ENCODE measurements around the gene ANO5.
A peak's percentile ranks its signal among the peaks of the same experiment; 100 is the strongest.
"Not testable (repeated sequence)": the region's sequence is repeated elsewhere in the genome, so short reads cannot be mapped to it uniquely, and the experiment has no call there.

The ANO5 gene

DNA sequence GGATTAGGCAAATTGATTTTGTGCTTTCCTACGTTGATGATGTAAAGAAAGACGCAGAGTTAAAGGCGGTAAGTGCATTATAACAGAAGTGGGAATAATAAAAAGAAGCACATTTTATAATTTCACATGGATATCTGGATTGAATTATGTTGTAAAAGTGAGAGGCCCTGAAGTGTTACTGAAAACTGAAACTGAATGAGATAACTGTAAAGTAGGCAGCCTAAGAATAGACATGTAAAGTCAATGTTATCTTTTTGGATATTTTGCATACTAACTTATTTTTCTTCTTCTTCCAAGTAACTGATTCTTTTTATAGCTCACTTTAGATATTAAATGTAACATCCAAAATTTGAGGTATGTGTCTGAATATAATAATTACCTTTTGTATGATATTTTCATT lies 28.3 kb downstream of the ANO5 start:
- no peak overlapping the region for H3K4me3 Mint-ChIP-seq
- H3K27ac Mint-ChIP-seq: no peak overlapping the region
- H3K36me3 Mint-ChIP-seq (ENCODE audit: insufficient read depth): no peaks in the 10 kb centered on the region
- no peak for DNase-seq
- no peaks in the 10 kb centered on the region for H3K4me1 Mint-ChIP-seq (ENCODE audit: low read depth in 2 of 2)
- H3K27me3 Mint-ChIP-seq: no peaks in the 10 kb centered on the region
- ATAC-seq (replicated peaks): no peak
- no peaks in the 10 kb centered on the region for H3K9me3 Mint-ChIP-seq

DNA sequence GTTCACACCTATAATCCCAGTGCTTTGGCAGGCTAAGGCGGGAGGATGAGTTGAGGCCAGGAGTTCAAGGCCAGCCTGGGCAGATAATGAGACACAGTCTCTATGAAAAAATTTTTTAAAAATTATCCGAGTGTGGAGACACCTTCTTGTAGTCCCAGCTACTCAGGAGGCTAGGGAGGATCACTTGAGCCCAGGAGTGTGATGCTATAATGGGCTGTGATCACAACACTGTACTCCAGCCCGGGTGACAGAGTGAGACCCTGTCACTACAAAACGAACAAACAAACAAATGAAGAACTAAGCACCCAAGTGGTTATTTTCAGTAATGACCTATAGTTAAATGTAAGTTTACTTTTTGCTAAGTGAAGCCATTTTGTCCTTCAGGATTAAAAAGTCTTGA lies 32.3 kb downstream of the ANO5 start:
- DNase-seq (no peak), ATAC-seq (replicated peaks) (no peak)
- Mint-ChIP-seq H3K4me1 (ENCODE audit: low read depth in 2 of 2) (no peaks in the 10 kb centered on the region), H3K9me3 (peaks cover 0 to 2% of the 10 kb centered on the region in 2 donors), H3K4me3 (no peak overlapping the region), H3K36me3 (ENCODE audit: insufficient read depth) (no peaks in the 10 kb centered on the region), H3K27ac (no peak overlapping the region), H3K27me3 (no peaks in the 10 kb centered on the region)

DNA sequence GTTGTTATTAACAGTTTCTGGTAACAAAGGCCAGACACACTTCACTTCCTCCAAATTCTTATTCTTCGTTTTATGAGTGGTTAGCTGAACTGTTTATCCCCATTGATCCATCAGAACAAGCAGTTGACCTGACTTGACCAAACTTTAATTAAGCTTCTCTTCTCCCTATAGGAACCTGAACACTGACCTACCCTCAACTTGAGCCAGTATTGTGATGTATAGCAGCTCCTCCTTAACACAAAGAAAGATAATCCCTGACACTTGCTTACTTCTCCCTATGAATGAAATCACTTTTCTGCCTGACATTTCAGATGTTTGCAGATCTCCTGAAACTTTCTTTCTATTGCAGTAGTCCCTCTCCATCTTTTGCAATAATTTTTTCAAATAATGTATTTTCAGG lies 41.9 kb downstream of the ANO5 start:
- H3K27me3 Mint-ChIP-seq: no peaks in the 10 kb centered on the region
- peaks cover 0 to 5% of the 10 kb centered on the region in 2 donors for H3K9me3 Mint-ChIP-seq
- H3K36me3 Mint-ChIP-seq (ENCODE audit: insufficient read depth): no peaks in the 10 kb centered on the region
- H3K4me1 Mint-ChIP-seq (ENCODE audit: low read depth in 2 of 2): no peaks in the 10 kb centered on the region
- H3K27ac Mint-ChIP-seq: no peak overlapping the region
- H3K4me3 Mint-ChIP-seq: no peak overlapping the region
- ATAC-seq (replicated peaks): no peak
- no peak for DNase-seq

DNA sequence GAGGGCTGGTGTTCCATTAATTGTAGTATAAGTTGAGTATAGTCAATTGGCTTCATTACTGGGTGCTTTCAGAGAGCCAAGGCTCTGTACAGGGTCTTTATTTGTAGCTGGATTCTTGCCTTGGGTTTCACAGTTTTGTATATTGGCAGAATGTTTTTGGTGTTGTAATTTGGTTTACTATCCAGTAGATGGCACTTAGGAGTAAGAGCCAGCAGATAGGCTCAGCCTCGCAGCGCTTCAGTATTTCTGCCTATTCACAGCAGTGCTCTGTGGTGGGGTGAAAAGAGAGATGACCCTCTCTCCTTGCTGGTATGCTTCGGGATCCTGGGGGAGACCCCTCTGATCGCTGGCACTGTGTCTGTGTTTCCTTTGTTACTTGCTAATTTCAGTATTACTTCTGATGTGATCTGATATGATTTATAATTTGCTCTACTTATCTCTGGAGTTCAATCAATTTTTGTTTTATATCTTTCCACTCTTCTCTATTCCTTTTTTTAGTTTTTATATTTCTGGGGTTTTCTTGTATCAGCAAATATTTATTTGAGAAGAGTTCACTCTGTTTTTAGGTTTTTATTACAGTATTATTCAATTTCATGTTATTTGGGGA lies 52.2 kb downstream of the ANO5 start:
- H3K9me3 Mint-ChIP-seq: peaks cover 0 to 3% of the 10 kb centered on the region in 2 donors
- no peaks in the 10 kb centered on the region for H3K36me3 Mint-ChIP-seq (ENCODE audit: insufficient read depth)
- DNase-seq: no peak
- no peaks in the 10 kb centered on the region for H3K27me3 Mint-ChIP-seq
- no peaks in the 10 kb centered on the region for H3K4me1 Mint-ChIP-seq (ENCODE audit: low read depth in 2 of 2)
- H3K27ac Mint-ChIP-seq: no peak overlapping the region
- peak; percentile 50 for ATAC-seq (replicated peaks)
- no peak overlapping the region for H3K4me3 Mint-ChIP-seq

DNA sequence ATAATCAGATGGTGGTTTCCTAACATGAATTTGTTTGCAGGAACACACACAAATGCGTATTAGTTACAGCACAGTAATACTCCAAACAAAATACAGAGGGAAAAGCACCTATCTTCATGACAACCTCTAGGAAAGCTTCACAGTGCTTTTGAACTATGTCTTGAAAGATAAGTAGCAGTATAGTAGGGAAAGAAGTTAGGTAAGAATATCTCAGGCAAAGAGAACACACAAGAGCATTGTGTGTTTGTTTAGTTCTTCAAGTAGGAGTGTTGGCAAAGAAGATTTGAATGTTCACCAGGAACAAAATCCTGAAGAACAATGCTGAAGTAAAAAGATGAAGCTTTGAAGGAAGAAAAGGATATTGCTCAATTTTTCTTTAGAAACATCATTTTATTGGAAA lies 54.1 kb downstream of the ANO5 start:
- Mint-ChIP-seq H3K4me1 (ENCODE audit: low read depth in 2 of 2) (no peaks in the 10 kb centered on the region), H3K36me3 (ENCODE audit: insufficient read depth) (no peaks in the 10 kb centered on the region), H3K27ac (no peak overlapping the region), H3K9me3 (peaks cover 0 to 2% of the 10 kb centered on the region in 2 donors), H3K27me3 (no peaks in the 10 kb centered on the region), H3K4me3 (no peak overlapping the region)
- DNase-seq: no peak
- ATAC-seq (replicated peaks): no peak

DNA sequence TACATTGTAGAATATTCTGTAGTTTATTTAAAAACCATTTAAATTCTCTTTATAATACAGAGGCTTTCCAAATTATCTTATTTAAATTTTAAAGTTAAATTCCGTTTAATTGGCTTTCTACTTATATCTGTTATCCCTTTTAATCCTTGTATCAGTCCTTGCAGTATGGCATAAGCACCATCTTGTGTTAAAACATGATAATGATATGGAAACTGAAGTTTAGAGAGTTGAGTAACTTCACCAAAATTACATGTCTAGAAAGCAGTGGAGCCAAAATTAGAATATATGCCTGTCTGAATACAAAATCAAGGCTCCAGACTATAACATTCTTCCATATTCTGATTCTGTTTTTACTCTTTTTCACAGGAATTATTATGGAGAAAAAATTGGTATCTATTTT lies 57.0 kb downstream of the ANO5 start:
- ATAC-seq (replicated peaks): no peak
- Mint-ChIP-seq H3K4me3 (no peak overlapping the region), H3K9me3 (no peaks in the 10 kb centered on the region), H3K4me1 (ENCODE audit: low read depth in 2 of 2) (no peaks in the 10 kb centered on the region), H3K27ac (no peak overlapping the region), H3K36me3 (ENCODE audit: insufficient read depth) (no peaks in the 10 kb centered on the region), H3K27me3 (no peaks in the 10 kb centered on the region)
- no peak for DNase-seq

DNA sequence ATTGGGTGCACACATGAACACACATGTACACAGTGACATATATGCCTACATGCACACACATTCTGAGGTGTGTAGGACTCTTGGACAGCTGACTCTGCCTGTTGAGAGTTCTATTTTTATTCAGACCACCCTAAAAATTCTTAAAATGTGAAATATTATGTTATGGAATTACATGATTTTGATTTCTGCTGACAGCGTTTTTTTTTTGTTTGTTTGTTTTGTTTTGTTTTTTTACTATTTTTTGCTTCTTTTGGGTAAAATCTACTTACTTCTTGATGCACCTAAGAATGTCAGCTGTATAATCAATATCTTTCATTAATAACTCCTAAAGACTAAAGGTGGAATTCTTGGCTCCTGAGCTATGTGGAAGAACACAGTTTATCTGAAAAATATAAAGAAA lies 64.0 kb downstream of the ANO5 start:
- H3K27me3 Mint-ChIP-seq: no peaks in the 10 kb centered on the region
- no peak for ATAC-seq (replicated peaks)
- H3K36me3 Mint-ChIP-seq (ENCODE audit: insufficient read depth): no peaks in the 10 kb centered on the region
- no peak overlapping the region for H3K4me3 Mint-ChIP-seq
- H3K4me1 Mint-ChIP-seq (ENCODE audit: low read depth in 2 of 2): no peaks in the 10 kb centered on the region
- no peak for DNase-seq
- H3K27ac Mint-ChIP-seq: no peak overlapping the region
- no peaks in the 10 kb centered on the region for H3K9me3 Mint-ChIP-seq

DNA sequence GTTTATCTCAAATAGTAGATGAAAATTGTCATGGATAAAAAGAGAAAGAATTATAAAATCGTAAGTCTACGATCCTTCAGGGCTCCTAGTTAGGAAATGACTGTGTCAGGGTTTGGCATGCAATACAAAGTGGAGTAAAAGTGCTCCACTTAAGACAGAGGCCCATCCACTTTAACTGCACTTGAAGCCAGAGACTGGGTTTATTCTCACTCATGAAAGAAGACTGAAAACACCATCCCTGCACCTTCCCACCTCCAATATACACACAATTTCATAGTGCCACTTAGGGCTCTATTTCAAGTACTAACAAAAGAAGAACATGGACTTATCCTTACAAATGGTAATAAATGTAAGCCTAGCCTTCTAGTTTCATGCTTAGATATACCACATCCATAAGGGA lies 70.7 kb downstream of the ANO5 start:
- ATAC-seq (replicated peaks) (no peak), DNase-seq (no peak)
- no peaks in the 10 kb centered on the region for H3K4me1 Mint-ChIP-seq (ENCODE audit: low read depth in 2 of 2)
- H3K36me3 Mint-ChIP-seq (ENCODE audit: insufficient read depth): no peaks in the 10 kb centered on the region
- no peak overlapping the region for H3K4me3 Mint-ChIP-seq
- H3K27ac Mint-ChIP-seq: no peak overlapping the region
- H3K27me3 Mint-ChIP-seq: no peaks in the 10 kb centered on the region
- H3K9me3 Mint-ChIP-seq: peaks cover 0 to 2% of the 10 kb centered on the region in 2 donors

DNA sequence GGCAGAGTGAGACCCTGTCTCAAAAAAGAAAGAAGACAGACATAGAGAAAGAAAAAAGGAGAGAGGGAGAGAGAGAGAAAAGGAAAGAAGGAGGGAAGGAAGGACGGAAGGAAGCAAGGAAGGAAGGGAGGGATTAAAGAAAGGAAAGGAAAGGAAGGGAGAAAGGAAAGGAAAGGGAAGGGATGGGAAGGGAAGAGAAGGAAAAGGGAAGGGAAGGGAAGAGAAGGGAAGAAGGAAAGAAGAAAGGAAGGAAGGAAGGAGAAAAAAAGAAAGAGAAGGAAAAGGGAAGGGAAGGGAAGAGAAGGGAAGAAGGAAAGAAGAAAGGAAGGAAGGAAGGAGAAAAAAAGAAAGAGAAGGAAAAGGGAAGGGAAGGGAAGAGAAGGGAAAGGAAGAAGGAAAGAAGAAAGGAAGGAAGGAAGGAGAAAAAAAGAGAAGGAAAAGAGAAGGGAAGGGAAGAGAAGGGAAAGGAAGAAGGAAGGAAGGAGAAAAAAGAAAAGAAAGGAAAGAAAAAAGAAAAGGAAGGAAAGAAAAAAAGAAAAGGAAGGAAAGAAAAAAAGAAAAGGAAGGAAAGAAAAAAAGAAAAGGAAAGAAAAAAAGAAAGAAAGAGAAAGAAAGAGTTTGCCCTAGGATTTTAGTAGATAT lies 76.2 kb downstream of the ANO5 start:
- H3K4me3 Mint-ChIP-seq; H3K4me1 Mint-ChIP-seq (ENCODE audit: low read depth in 2 of 2): not testable (repeated sequence)

DNA sequence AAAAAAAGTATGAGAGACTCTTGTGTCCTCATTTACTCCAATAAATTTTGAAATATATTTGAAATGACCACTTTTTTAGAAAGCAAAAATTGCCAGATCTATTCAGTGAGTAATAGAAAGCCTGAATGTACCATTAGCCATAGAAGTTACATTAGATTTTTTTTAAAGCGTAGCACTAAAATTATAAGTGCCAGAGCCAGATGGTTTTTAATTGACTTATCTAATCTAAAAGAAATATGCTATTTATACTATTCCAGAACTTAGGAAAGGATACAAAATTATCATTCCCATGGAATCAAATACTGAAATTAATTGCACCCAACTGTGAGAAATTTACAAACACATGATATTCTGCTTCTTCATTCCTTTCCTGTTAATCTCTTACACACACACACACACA lies 80.9 kb downstream of the ANO5 start:
- Mint-ChIP-seq H3K9me3 (peaks cover 2 to 3% of the 10 kb centered on the region in 2 donors), H3K27ac (no peak overlapping the region), H3K27me3 (no peaks in the 10 kb centered on the region), H3K36me3 (ENCODE audit: insufficient read depth) (peaks cover 3% of the 10 kb centered on the region), H3K4me3 (no peak overlapping the region), H3K4me1 (ENCODE audit: low read depth in 2 of 2) (no peaks in the 10 kb centered on the region)
- ATAC-seq (replicated peaks): no peak
- DNase-seq: no peak

More for the DNA sequence above, 76.2 kb downstream of the ANO5 start:
- H3K9me3 Mint-ChIP-seq; ATAC-seq (replicated peaks); H3K27me3 Mint-ChIP-seq; H3K36me3 Mint-ChIP-seq (ENCODE audit: insufficient read depth); H3K27ac Mint-ChIP-seq; DNase-seq: not testable (repeated sequence)

DNA sequence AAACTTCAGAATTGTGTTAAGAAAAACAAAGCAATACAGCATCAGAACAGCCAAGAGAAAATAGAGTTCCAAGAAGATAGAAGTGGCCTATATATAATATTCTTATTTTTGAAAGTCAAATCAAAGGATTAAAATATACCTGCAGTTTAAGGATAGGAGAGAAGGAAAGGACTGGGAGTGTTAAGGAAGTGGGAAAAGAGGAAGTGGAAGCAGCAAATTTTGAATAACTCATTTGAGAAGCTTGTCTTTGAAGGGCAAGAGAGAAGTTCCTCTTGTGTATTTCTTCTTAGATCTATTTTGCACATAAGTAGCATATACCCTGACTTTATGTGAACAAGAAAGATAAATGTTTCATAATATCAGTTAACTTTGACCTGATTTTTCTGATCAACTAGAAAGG lies 82.7 kb downstream of the ANO5 start:
- H3K9me3 Mint-ChIP-seq: peaks cover 0 to 2% of the 10 kb centered on the region in 2 donors
- peaks cover 7% of the 10 kb centered on the region for H3K36me3 Mint-ChIP-seq (ENCODE audit: insufficient read depth)
- no peak overlapping the region for H3K4me3 Mint-ChIP-seq
- DNase-seq (no peak), ATAC-seq (replicated peaks) (no peak)
- H3K27ac Mint-ChIP-seq: no peak overlapping the region
- no peaks in the 10 kb centered on the region for H3K27me3 Mint-ChIP-seq
- H3K4me1 Mint-ChIP-seq (ENCODE audit: low read depth in 2 of 2): no peaks in the 10 kb centered on the region

DNA sequence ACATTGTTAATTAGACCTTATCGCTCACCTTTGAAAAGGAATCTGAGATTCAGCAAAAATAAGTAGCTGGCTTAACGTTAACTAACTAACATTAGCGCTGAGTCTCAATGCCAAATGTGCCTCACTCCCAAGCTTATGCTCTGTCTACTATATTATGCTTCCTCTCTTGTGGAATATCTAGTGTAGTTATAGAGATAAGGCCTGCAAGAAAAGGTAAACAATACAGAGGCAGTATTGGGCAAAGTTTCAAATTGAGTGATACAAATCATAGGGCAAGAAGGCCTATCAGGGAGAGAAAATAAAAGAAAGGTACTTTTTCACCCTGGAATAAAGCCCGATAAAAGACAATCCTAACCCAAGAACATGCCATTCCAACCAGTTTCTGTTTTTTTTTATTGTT lies 83.7 kb downstream of the ANO5 start:
- peaks cover 7% of the 10 kb centered on the region for H3K36me3 Mint-ChIP-seq (ENCODE audit: insufficient read depth)
- no peak overlapping the region for H3K27ac Mint-ChIP-seq
- no peak for ATAC-seq (replicated peaks)
- H3K4me3 Mint-ChIP-seq: no peak overlapping the region
- peaks cover 0 to 2% of the 10 kb centered on the region in 2 donors for H3K9me3 Mint-ChIP-seq
- no peaks in the 10 kb centered on the region for H3K27me3 Mint-ChIP-seq
- no peaks in the 10 kb centered on the region for H3K4me1 Mint-ChIP-seq (ENCODE audit: low read depth in 2 of 2)
- DNase-seq: no peak

DNA sequence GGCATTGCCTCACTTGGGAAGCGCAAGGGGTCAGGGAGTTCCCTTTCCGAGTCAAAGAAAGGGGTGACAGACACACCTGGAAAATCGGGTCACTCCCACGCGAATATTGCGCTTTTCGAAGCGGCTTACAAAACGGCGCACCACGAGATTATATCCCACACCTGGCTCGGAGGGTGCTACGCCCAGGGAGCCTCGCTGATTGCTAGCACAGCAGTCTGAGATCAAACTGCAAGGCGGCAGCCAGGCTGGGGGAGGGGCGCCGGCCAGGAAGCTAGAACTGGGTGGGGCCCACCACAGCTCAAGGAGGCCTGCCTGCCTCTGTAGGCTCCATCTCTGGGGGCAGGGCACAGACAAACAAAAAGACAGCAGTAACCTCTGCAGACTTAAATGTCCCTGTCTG lies 92.1 kb downstream of the ANO5 start:
- ATAC-seq (replicated peaks); H3K27ac Mint-ChIP-seq; H3K27me3 Mint-ChIP-seq; H3K4me1 Mint-ChIP-seq (ENCODE audit: low read depth in 2 of 2); DNase-seq; H3K4me3 Mint-ChIP-seq; H3K9me3 Mint-ChIP-seq; H3K36me3 Mint-ChIP-seq (ENCODE audit: insufficient read depth): not testable (repeated sequence)

DNA sequence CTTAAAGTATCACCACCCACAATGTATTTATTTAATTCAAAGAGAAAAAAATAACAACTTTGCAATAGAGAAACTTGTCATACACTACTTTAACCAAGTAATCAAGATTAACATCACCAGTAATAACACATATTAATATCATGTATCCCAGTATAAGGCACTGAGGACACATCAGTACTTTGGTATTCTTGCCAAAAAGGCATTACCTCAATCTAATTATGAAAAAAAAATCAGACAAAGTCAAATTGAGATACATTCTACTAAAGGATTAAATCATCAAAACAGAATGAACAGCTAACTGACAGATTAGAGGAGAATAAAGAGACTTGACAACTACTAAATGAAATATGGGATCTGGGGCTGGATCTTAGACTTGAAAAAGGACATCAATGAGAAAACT lies 109.5 kb downstream of the ANO5 start:
- H3K4me3 Mint-ChIP-seq: no peak overlapping the region
- DNase-seq (no peak), ATAC-seq (replicated peaks) (no peak)
- no peak overlapping the region for H3K27ac Mint-ChIP-seq
- no peaks in the 10 kb centered on the region for H3K4me1 Mint-ChIP-seq (ENCODE audit: low read depth in 2 of 2)
- H3K27me3 Mint-ChIP-seq: no peaks in the 10 kb centered on the region
- H3K9me3 Mint-ChIP-seq: no peaks in the 10 kb centered on the region
- H3K36me3 Mint-ChIP-seq (ENCODE audit: insufficient read depth): no peaks in the 10 kb centered on the region
